ENCODE data around the gene UBE2C. TPM values are rescaled to one million over a fixed set of nuclear protein-coding genes. Genes with fewer than 3 reads are reported as not detected.

The UBE2C gene
- total and polyA plus RNA-seq, 2 donors (not counting 1 experiment from before 2014, with no cell fraction given) = 0.54 to 2.4 TPM

DNA sequence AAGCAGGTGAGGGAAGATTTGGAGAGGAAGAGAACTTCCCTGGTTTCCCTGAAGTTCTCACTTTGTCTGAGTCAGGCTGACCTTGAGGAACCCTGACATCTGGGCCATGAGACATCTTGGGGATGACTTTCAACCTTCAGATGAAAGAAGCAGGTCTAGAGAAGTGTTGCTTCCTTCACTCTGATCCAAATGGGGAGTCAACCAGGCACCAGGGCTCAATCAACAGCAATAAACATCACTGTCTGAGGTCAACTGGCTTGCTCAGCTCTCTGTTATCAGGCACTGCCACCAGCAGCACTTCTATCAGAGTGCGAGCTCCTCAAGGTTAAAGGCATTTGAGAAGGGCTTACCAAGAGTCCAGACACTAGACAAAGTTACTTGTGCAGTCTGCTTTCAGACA, 38.5 kb downstream of the UBE2C start:
- Histone ChIP-seq H3K9me3 (ENCODE audit: control extremely low read depth in 1 of 3, control insufficient read depth in 2 of 3, insufficient read depth in 1 of 3, low read length in 2 of 3) (no peaks in the 10 kb centered on the region), H4K20me1 (ENCODE audit: control insufficient read depth, insufficient read depth, low read length, poor library complexity, severe bottlenecking) (no peaks in the 10 kb centered on the region), H3K9ac (ENCODE audit: low read length) (no peak overlapping the region), H3K27me3 (replicated peaks in 1 of 4; ENCODE audit: control extremely low read depth in 1 of 4, control insufficient read depth in 3 of 4, insufficient read depth in 4 of 4, low read length in 3 of 4) (no peaks in the 10 kb centered on the region), H3K79me2 (ENCODE audit: control insufficient read depth, insufficient read depth, low read length) (peaks cover 39% of the 10 kb centered on the region), H3K4me2 (replicated peaks; ENCODE audit: low read depth, low read length, poor library complexity, severe bottlenecking) (no peak overlapping the region), H3K4me3 (ENCODE audit: control extremely low read depth in 1 of 5, extremely low read depth in 1 of 5, insufficient read depth in 1 of 5, low read depth in 2 of 5, low read length in 4 of 5) (no peak overlapping the region), H3K27ac (ENCODE audit: low read length in 2 of 2) (no peak overlapping the region), H2AFZ (ENCODE audit: insufficient read depth, low read depth, low read length, poor library complexity, severe bottlenecking) (no peak overlapping the region), H3K36me3 (replicated peaks in 1 of 2; ENCODE audit: control extremely low read depth in 1 of 2, control insufficient read depth in 1 of 2, extremely low read depth in 1 of 2, insufficient read depth in 2 of 2, low read length in 1 of 2) (peaks cover 3 to 58% of the 10 kb centered on the region in 2 experiments), H3K4me1 (ENCODE audit: control insufficient read depth in 2 of 2, insufficient read depth in 2 of 2, low read length in 2 of 2) (peaks cover 3 to 10% of the 10 kb centered on the region in 2 donors)
- no peak for DNase-seq
- no peak for ATAC-seq (ENCODE audit: low read depth)
- WGBS (ENCODE audit: insufficient coverage) = 57% methylated on average over 1 of the region's 1 CpG
- no peak overlapping the region for H3K27ac Mint-ChIP-seq
- H3K4me3 Mint-ChIP-seq = no peak overlapping the region
- H3K4me1 Mint-ChIP-seq = peaks cover 11% of the 10 kb centered on the region
- CTCF ChIA-PET = interaction anchor here (1.0 to 1.7 kb wide), 2 partner anchors 9 to 27 kb away, joined by 3 to 4 read pairs; no protein-coding TSS in a partner anchor
- no peaks in the 10 kb centered on the region for H3K9me3 Mint-ChIP-seq (ENCODE audit: insufficient read depth)
- TF ChIP-seq, protein P1, sequence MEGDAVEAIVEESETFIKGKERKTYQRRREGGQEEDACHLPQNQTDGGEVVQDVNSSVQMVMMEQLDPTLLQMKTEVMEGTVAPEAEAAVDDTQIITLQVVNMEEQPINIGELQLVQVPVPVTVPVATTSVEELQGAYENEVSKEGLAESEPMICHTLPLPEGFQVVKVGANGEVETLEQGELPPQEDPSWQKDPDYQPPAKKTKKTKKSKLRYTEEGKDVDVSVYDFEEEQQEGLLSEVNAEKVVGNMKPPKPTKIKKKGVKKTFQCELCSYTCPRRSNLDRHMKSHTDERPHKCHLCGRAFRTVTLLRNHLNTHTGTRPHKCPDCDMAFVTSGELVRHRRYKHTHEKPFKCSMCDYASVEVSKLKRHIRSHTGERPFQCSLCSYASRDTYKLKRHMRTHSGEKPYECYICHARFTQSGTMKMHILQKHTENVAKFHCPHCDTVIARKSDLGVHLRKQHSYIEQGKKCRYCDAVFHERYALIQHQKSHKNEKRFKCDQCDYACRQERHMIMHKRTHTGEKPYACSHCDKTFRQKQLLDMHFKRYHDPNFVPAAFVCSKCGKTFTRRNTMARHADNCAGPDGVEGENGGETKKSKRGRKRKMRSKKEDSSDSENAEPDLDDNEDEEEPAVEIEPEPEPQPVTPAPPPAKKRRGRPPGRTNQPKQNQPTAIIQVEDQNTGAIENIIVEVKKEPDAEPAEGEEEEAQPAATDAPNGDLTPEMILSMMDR (IDR thresholded peaks at IDR 0.05) = no peak
- POLR2A ChIA-PET = no interaction called here
- intact Hi-C loops (cut with micrococcal nuclease) = no loop called here
- no peaks in the 10 kb centered on the region for H3K27me3 Mint-ChIP-seq

DNA sequence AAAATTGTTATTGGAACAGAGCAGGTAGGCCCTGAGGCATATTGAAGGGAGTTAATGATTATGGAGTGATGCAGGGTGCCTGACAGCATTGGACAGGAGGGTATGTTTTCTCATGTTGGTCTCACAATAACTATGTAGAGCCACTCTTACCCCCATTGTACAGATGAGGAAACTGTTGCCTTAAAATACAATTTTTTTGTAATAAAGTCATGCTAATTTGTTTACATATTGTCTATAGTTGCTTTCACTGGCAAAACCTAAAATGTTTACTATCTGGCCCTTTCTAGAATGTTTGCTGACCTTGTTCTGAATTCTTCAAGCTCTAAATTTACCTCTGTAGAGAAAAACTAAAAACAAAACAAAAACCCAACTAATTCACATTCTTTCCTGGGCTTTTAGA, 39.1 kb downstream of the UBE2C start:
- H4K20me1 ChIP-seq (ENCODE audit: control insufficient read depth, insufficient read depth, low read length, poor library complexity, severe bottlenecking) = no peaks in the 10 kb centered on the region
- no peak overlapping the region for H3K27ac Mint-ChIP-seq
- H3K79me2 ChIP-seq (ENCODE audit: control insufficient read depth, insufficient read depth, low read length) = peaks cover 44% of the 10 kb centered on the region
- H3K9ac ChIP-seq (ENCODE audit: low read length) = no peak overlapping the region
- H3K27me3 Mint-ChIP-seq = no peaks in the 10 kb centered on the region
- no peak overlapping the region for H3K4me2 ChIP-seq (replicated peaks; ENCODE audit: low read depth, low read length, poor library complexity, severe bottlenecking)
- H3K27ac ChIP-seq (ENCODE audit: low read length in 2 of 2) = no peak overlapping the region
- ATAC-seq (ENCODE audit: low read depth) = no peak
- no peaks in the 10 kb centered on the region for H3K9me3 ChIP-seq (ENCODE audit: control extremely low read depth in 1 of 3, control insufficient read depth in 2 of 3, insufficient read depth in 1 of 3, low read length in 2 of 3)
- peaks cover 9 to 16% of the 10 kb centered on the region in 2 donors for H3K4me1 ChIP-seq (ENCODE audit: control insufficient read depth in 2 of 2, insufficient read depth in 2 of 2, low read length in 2 of 2)
- no peaks in the 10 kb centered on the region for H3K27me3 ChIP-seq (replicated peaks in 1 of 4; ENCODE audit: control extremely low read depth in 1 of 4, control insufficient read depth in 3 of 4, insufficient read depth in 4 of 4, low read length in 3 of 4)
- H3K9me3 Mint-ChIP-seq (ENCODE audit: insufficient read depth) = no peaks in the 10 kb centered on the region
- ChIA-PET POLR2A (no interaction called here), CTCF (interaction anchor here (1.0 to 1.7 kb wide), 2 partner anchors 9 to 27 kb away, joined by 3 to 4 read pairs; no protein-coding TSS in a partner anchor)
- H3K36me3 ChIP-seq (replicated peaks in 1 of 2; ENCODE audit: control extremely low read depth in 1 of 2, control insufficient read depth in 1 of 2, extremely low read depth in 1 of 2, insufficient read depth in 2 of 2, low read length in 1 of 2) = peaks cover 0 to 52% of the 10 kb centered on the region in 2 experiments
- H3K4me1 Mint-ChIP-seq = peaks cover 14% of the 10 kb centered on the region
- H3K4me3 Mint-ChIP-seq = no peak overlapping the region
- DNase-seq = no peak
- H3K4me3 ChIP-seq (ENCODE audit: control extremely low read depth in 1 of 5, extremely low read depth in 1 of 5, insufficient read depth in 1 of 5, low read depth in 2 of 5, low read length in 4 of 5) = no peak overlapping the region
- H2AFZ ChIP-seq (ENCODE audit: insufficient read depth, low read depth, low read length, poor library complexity, severe bottlenecking) = no peak overlapping the region
- intact Hi-C loops (cut with micrococcal nuclease) = no loop called here
- TF ChIP-seq, protein P1 (IDR thresholded peaks at IDR 0.05) = no peak
- TF ChIP-seq EZH2 (IDR thresholded peaks at IDR 0.05; ENCODE audit: borderline replicate concordance, insufficient read depth, low read depth, low read length, poor library complexity, severe bottlenecking) = no peak
